K562 (cell line): ENCODE measurements around the gene VIPR2. TPM values are rescaled to one million over a fixed set of nuclear protein-coding genes. Genes with fewer than 3 reads are reported as not detected.

Experiments used
- ATAC-seq: fragments of 200-7000 bp; cut with Tn5 transposase; 3 replicates; pipeline ENCODE4 v1.9.1; 2020; ENCODE audit warnings: moderate library complexity
- BruUV-seq: library from RNA; stranded (reverse); fragments of 400-500 nt; replicated peaks from 2 replicates; lab custom pipeline; 2021; lab: Mats Ljungman, UMichigan
- CTCF ChIA-PET: fragments of 300-600 bp; formaldehyde crosslinking; extraction: SDS; loops from one replicate; lab custom pipeline; 2021; ENCODE audit warnings: low intra/inter-chr PET ratio; lab: Yijun Ruan, JAX
- POLR2A ChIA-PET: fragments of 300-600, 350-650 bp; sonication (Branson Sonifier 250); formaldehyde crosslinking; extraction: SDS; loops from one replicate; lab custom pipeline; 2021; ENCODE audit warnings: antibody characterized with exemption, inconsistent platforms; lab: Yijun Ruan, JAX
- DNase-seq, 4 experiments: peaks; one replicate each; pipeline versions ENCODE4 v3.0.0 to v3.0.0-alpha.2; 2011 to 2018; ENCODE audit warnings: low spot score in 3 of 4, mixed read lengths in 3 of 4; ENCODE audit errors: extremely low read depth in 1 of 4
- FAIRE-seq: peaks from 2 replicates; lab custom pipeline; 2011; peaks lifted over from hg19 to GRCh38; lab: Jason Lieb, UNC
- H2AFZ ChIP-seq: 2 replicates; pipeline ENCODE4 v1.6.0; 2011; ENCODE audit warnings: low read depth, low read length, control low read depth, inconsistent platforms
- H3K27ac ChIP-seq: fragments of 200-600 bp; 3 replicates; pipeline ENCODE4 v1.8.0; 2011; ENCODE audit warnings: low read depth, mild to moderate bottlenecking, control low read depth, inconsistent platforms, low read length, moderate library complexity, mixed read lengths; ENCODE audit errors: extremely low read depth
- H3K27me3 ChIP-seq, 2 experiments: fragments of 300-600 bp in 1 of 2; 2 replicates in 1 of 2; 3 replicates in 1 of 2; pipeline versions ENCODE4 v1.6.0 to v1.8.0; 2011; ENCODE audit warnings: inconsistent platforms in 2 of 2, low read length in 2 of 2, mild to moderate bottlenecking in 1 of 2, mixed read lengths in 1 of 2, moderate library complexity in 1 of 2; ENCODE audit not compliant: control insufficient read depth in 2 of 2, insufficient read depth in 2 of 2
- H3K36me3 ChIP-seq: fragments of 300-600 bp; 3 replicates; pipeline ENCODE4 v1.8.0; 2011; ENCODE audit warnings: mild to moderate bottlenecking, low read length, inconsistent platforms; ENCODE audit not compliant: control insufficient read depth, insufficient read depth
- H3K4me1 ChIP-seq, 2 experiments: fragments of 200-600 bp in 1 of 2; replicated peaks in 1 of 2; 2 replicates in 1 of 2; 3 replicates in 1 of 2; pipeline versions ENCODE4 v1.5.1 to v1.8.0; 2011; ENCODE audit warnings: inconsistent platforms in 2 of 2, low read length in 2 of 2, mild to moderate bottlenecking in 1 of 2, mixed read lengths in 1 of 2, moderate library complexity in 1 of 2; ENCODE audit not compliant: control insufficient read depth in 2 of 2, insufficient read depth in 2 of 2
- H3K4me2 ChIP-seq: 2 replicates; pipeline ENCODE4 v1.6.1; 2011; ENCODE audit warnings: low read length, control low read depth, inconsistent platforms, mixed read lengths; ENCODE audit not compliant: insufficient read depth
- H3K4me3 ChIP-seq: fragments of 200-600 bp; sonication (generic), shearing (Covaris generic); 2 replicates; pipeline ENCODE4 v1.5.1; 2016; ENCODE audit warnings: control low read depth, inconsistent platforms
- H3K79me2 ChIP-seq: fragments of 200-600 bp; 3 replicates; pipeline ENCODE4 v1.8.0; 2011; ENCODE audit warnings: low read length, inconsistent platforms; ENCODE audit not compliant: control insufficient read depth, insufficient read depth
- H3K9ac ChIP-seq, 2 experiments: 2 replicates each; pipeline versions ENCODE4 v1.6.0 to v1.6.1; 2011; ENCODE audit warnings: low read depth in 2 of 2, low read length in 2 of 2, control low read depth in 1 of 2, inconsistent platforms in 1 of 2, mild to moderate bottlenecking in 1 of 2, mixed read lengths in 1 of 2; ENCODE audit not compliant: insufficient read depth in 1 of 2
- H3K9me1 ChIP-seq: one replicate; pipeline ENCODE4 v1.6.0; 2011; ENCODE audit warnings: inconsistent platforms, mild to moderate bottlenecking, low read length, moderate library complexity; ENCODE audit not compliant: control insufficient read depth, insufficient read depth
- H3K9me3 ChIP-seq: replicated peaks from 2 replicates; pipeline ENCODE4 v1.5.1; 2011; ENCODE audit warnings: low read depth, low read length, inconsistent platforms; ENCODE audit not compliant: control insufficient read depth, insufficient read depth
- H4K20me1 ChIP-seq: replicated peaks from 2 replicates; pipeline ENCODE4 v1.6.1; 2011; ENCODE audit warnings: low read length, inconsistent platforms, mixed read lengths; ENCODE audit not compliant: control insufficient read depth, insufficient read depth
- CAMTA2 ChIP-seq: fragments of 250-450 bp; sonication (Bioruptor Pico); conservative IDR thresholded peaks from 2 replicates; pipeline ENCODE4 v1.5.1; 2022
- CHD1 ChIP-seq: fragments of 200-600 bp; sonication (generic); IDR thresholded peaks from one replicate; pipeline ENCODE4 v1.6.1; 2012; ENCODE audit warnings: mild to moderate bottlenecking, moderate library complexity, low read length, inconsistent platforms
- CHD4 ChIP-seq: fragments of 200-600 bp; sonication (generic); IDR thresholded peaks from 3 replicates; pipeline ENCODE4 v1.6.1; 2012; ENCODE audit warnings: low read depth, mild to moderate bottlenecking, mixed read lengths, low read length, inconsistent platforms; ENCODE audit not compliant: insufficient read depth, insufficient replicate concordance, poor library complexity, severe bottlenecking
- DLX4 ChIP-seq: fragments of 250-450 bp; sonication (Bioruptor Pico); IDR thresholded peaks from 2 replicates; pipeline ENCODE4 v1.6.1; 2021; ENCODE audit warnings: mild to moderate bottlenecking
- DPF2 ChIP-seq: fragments of 450-650 bp; IDR thresholded peaks from 2 replicates; pipeline ENCODE4 v1.6.1; 2016
- JUND ChIP-seq, 2 experiments: IDR thresholded peaks; 2 replicates in 1 of 2; 3 replicates in 1 of 2; pipeline ENCODE4 v1.6.1; 2011; ENCODE audit warnings: borderline replicate concordance in 2 of 2, low read depth in 2 of 2, low read length in 2 of 2, improper control_type of control experiment in 1 of 2, missing biosample characterization in 1 of 2, missing genetic modification characterization in 1 of 2, missing genetic modification reagents in 1 of 2
- NCOR1 ChIP-seq: fragments of 450-650 bp; IDR thresholded peaks from 2 replicates; pipeline ENCODE4 v1.6.1; 2016; ENCODE audit warnings: mild to moderate bottlenecking, moderate library complexity
- WGBS: fragments of 100-300 bp; shearing (Covaris generic); methylation state at CpG from one replicate; pipeline ENCODE4 v1.1.6; 2016; ENCODE audit warnings: low coverage, mixed read lengths; ENCODE audit not compliant: insufficient coverage; ENCODE audit errors: missing lambda C conversion rate; 5-methylcytosine and 5-hydroxymethylcytosine counted together
- in situ Hi-C: fragments of 300-500 bp; cut with MboI; formaldehyde crosslinking; loops from 4 replicates; pipeline ENCODE4 v1.15.0; 2018; ENCODE audit warnings: inconsistent platforms, mixed read lengths
- intact Hi-C: fragments of 100-400 bp; cut with micrococcal nuclease; formaldehyde crosslinking; loops from 2 replicates; pipeline ENCODE4 v1.14.2; 2022
- polyA plus RNA-seq, 8 experiments: library from polyadenylated mRNA; depleted of rRNA in 4 of 8; stranded (reverse) in 5 of 8; unstranded in 3 of 8; fragments of >200 nt; fragmentation: Nextera tagmentation in 2 of 8; fragmentation: Illumina TruSeq in 1 of 8; extraction: Ambion mirVana in 2 of 8; extraction: Trizol in 1 of 8; gene quantifications; 2 replicates each; pipeline versions ENCODE4 v1.2.1 to v1.2.3, GENCODE V29; 2011 to 2014; ENCODE audit warnings: inconsistent platforms in 1 of 8, missing spikeins in 1 of 8
- total RNA-seq, 7 experiments: library from RNA; depleted of rRNA in 6 of 7; stranded (reverse); fragments of >200 nt in 6 of 7; fragmentation: Illumina TruSeq in 2 of 7; extraction: Trizol in 2 of 7; gene quantifications; 2 replicates each; pipeline versions ENCODE4 v1.2.1 to v1.2.3, GENCODE V29; 2011 to 2021; ENCODE audit warnings: low replicate concordance in 1 of 7
- TF ChIP-seq, protein P1 (sequence below): fragments of 250-450 bp; sonication (Bioruptor Pico); IDR thresholded peaks from 2 replicates; pipeline ENCODE4 v1.5.0; 2021
- TF ChIP-seq, protein P2 (sequence below): fragments of 450-650 bp; formaldehyde crosslinking; IDR thresholded peaks from 2 replicates; pipeline ENCODE4 v1.4.0; 2020; ENCODE audit warnings: mild to moderate bottlenecking

The VIPR2 gene
- total and polyA plus RNA-seq, 9 of the 15 experiments (the other 6 are each of a cell fraction or from before 2014, with no cell fraction given), result 0.04 TPM; not detected in 8

- ChIA-PET POLR2A (interaction anchor here (0.6 to 1.0 kb wide), 2 partner anchors 17 to 29 kb away, joined by 3 to 4 read pairs; no protein-coding TSS in a partner anchor), CTCF (no interaction called here)
- Histone ChIP-seq H3K4me3 (no peak overlapping the region), H4K20me1 (0 out of 2 replicates have a peak, but pooled peaks cover 2% of the 10 kb centered on the region), H3K9ac (no peak overlapping the region), H3K79me2 (no peaks in the 10 kb centered on the region), H3K27me3 (peaks cover 74 to 87% of the 10 kb centered on the region in 2 experiments), H2AFZ (no peak overlapping the region), H3K27ac (no peak overlapping the region), H3K4me1 (peaks cover 0 to 16% of the 10 kb centered on the region in 2 experiments; a peak in 1 of 5 replicates), H3K4me2 (no peak overlapping the region), H3K36me3 (no peaks in the 10 kb centered on the region)
- ATAC-seq (peak; percentile 13; the same call in 2 of the 3 replicates), FAIRE-seq (no peak), DNase-seq (peak in 2 of 4 experiments; percentile 9 to 12)
- BruUV-seq, result no TSS peak
- intact Hi-C loops, result no loop called here
- 1% methylated on average over 22 of the region's 23 CpGs for WGBS
- in situ Hi-C loops, result no loop called here
- TF ChIP-seq, protein P1, sequence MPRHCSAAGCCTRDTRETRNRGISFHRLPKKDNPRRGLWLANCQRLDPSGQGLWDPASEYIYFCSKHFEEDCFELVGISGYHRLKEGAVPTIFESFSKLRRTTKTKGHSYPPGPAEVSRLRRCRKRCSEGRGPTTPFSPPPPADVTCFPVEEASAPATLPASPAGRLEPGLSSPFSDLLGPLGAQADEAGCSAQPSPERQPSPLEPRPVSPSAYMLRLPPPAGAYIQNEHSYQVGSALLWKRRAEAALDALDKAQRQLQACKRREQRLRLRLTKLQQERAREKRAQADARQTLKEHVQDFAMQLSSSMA (CRISPR knock-in tag), result no peak
- TF ChIP-seq CHD1 (no peak), DLX4 (CRISPR knock-in tag) (no peak), JUND (IDR thresholded peaks at IDR 0.05; ENCODE audit: borderline replicate concordance, low read depth, low read length) (no peak), JUND (tag; IDR thresholded peaks at IDR 0.05; ENCODE audit: borderline replicate concordance, low read depth, low read length) (no peak), NCOR1 (no peak), CHD4 (no peak), DPF2 (no peak), CAMTA2 (CRISPR knock-in tag) (no peak)
- TF ChIP-seq, protein P2, sequence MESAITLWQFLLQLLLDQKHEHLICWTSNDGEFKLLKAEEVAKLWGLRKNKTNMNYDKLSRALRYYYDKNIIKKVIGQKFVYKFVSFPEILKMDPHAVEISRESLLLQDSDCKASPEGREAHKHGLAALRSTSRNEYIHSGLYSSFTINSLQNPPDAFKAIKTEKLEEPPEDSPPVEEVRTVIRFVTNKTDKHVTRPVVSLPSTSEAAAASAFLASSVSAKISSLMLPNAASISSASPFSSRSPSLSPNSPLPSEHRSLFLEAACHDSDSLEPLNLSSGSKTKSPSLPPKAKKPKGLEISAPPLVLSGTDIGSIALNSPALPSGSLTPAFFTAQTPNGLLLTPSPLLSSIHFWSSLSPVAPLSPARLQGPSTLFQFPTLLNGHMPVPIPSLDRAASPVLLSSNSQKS, result no peak
- TF ChIP-seq, all 486 proteins: peak for 0
- H3K9me3 ChIP-seq, result no peaks in the 10 kb centered on the region
- no peaks in the 10 kb centered on the region for H3K9me1 ChIP-seq
Observed at GRCh38 chr7:159064816-159065510, 79.7 kb downstream of the VIPR2 start.
